Activated CD4-positive, alpha-beta T cell treated with anti-CD3 and anti-CD28 coated beads, Interleukin-2, amount 50 U/mL, for 48 hours (primary cell): Measurements from ENCODE around the gene C1orf21.

Source experiments
- DNase-seq, 2 experiments: peaks; one replicate each; pipeline ENCODE4 v3.0.0-alpha.2; 2020

The C1orf21 gene

DNA sequence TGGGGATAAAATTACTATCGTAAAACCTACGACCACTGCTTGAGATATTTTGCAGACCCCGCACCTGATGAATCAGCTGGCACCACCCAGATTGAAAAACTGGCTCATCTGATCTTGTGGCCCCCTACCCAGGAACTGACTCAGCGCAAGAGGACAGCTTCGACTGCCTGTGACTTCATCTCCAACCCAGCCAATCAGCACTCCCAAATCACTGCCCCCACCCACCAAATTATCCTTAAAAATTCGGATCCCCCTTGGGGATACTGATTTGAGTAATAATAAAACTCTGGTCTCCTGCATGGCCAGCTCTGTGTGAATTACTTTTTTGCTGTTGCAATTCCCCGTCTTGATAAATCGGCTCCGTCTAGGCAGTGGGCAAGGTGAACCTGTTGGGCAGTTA is 286.5 kb downstream of the C1orf21 start:
- DNase-seq: no peak

DNA sequence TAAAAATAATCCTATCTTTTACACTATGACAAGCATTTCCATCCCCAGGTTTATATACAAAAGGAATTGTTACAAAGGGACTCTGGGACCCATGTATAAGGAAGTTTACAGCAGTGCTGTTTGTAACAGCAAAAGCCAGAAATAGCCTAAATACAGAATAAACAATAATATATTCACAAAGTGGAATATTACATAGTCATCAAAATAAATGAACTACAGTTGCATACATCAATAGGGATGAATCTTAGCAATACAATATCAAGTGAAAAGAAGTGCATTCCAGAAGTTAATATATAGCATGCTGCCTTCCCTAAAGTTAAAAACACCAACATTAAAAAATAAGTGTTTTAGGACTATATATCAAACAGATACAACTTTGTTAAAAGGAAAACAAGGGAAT is 290.5 kb downstream of the C1orf21 start:
- DNase-seq: no peak
